Measurements from ENCODE around the gene SRPRA. TPM values are rescaled to one million over a fixed set of nuclear protein-coding genes. Genes with fewer than 3 reads are reported as not detected.
"Not testable (repeated sequence)": the region's sequence is repeated elsewhere in the genome, so short reads cannot be mapped to it uniquely, and the experiment has no call there.

The SRPRA gene
- total RNA-seq, 1 donor from 2014 or later, result 61.3 TPM

DNA sequence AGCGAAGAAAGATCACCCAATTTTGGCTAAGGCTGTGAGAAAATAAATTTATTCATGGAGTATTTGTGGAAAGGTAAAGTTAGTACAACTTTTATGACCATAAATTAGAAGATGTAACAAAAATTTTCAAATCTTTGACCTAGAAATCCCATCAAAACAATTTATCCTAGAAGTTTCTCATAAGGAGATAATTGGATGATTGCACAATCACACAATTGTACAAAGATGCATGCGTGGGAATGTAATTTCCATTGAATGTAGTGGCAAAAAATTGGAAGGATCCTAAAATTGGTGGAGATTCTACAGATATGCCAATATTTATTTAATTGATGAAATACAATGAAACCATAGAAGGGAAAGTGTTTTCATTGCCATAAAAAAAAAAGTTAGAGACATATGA is 11.6 kb downstream of the SRPRA start:
- no peak for DNase-seq (ENCODE audit: low read depth)
- Histone ChIP-seq H3K36me3 (ENCODE audit: control insufficient read depth, insufficient read depth, low read length) (peaks cover 5% of the 10 kb centered on the region), H3K27me3 (ENCODE audit: control insufficient read depth, insufficient read depth, low read length) (no peaks in the 10 kb centered on the region), H3K4me3 (ENCODE audit: low read depth, low read length) (no peak overlapping the region)
- TF ChIP-seq, protein P1, sequence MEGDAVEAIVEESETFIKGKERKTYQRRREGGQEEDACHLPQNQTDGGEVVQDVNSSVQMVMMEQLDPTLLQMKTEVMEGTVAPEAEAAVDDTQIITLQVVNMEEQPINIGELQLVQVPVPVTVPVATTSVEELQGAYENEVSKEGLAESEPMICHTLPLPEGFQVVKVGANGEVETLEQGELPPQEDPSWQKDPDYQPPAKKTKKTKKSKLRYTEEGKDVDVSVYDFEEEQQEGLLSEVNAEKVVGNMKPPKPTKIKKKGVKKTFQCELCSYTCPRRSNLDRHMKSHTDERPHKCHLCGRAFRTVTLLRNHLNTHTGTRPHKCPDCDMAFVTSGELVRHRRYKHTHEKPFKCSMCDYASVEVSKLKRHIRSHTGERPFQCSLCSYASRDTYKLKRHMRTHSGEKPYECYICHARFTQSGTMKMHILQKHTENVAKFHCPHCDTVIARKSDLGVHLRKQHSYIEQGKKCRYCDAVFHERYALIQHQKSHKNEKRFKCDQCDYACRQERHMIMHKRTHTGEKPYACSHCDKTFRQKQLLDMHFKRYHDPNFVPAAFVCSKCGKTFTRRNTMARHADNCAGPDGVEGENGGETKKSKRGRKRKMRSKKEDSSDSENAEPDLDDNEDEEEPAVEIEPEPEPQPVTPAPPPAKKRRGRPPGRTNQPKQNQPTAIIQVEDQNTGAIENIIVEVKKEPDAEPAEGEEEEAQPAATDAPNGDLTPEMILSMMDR (IDR thresholded peaks at IDR 0.05; ENCODE audit: insufficient read depth, low read length, severe bottlenecking), result no peak
- FAIRE-seq, result no peak

DNA sequence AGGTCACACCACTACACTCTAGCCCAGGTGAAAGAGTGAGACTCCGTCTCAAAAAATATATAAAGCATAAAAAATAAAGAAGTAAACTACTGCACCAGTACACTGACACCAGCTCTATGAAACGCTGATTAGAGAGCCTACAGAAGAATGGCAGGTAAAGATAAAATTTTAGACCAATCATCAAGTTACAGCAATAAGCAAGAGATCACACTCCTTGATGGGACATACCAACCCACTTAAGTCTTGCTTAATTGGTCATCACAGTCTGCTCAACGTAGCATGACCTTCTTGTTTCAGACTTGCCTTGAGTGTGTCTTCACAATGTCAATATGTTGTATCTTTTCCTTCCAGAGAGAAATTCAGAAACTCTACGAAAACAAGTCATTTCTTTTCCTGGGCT is 12.5 kb downstream of the SRPRA start:
- H3K27me3 ChIP-seq (ENCODE audit: control insufficient read depth, insufficient read depth, low read length), result no peaks in the 10 kb centered on the region
- TF ChIP-seq, protein P1 (IDR thresholded peaks at IDR 0.05; ENCODE audit: insufficient read depth, low read length, severe bottlenecking), result no peak
- peaks cover 6% of the 10 kb centered on the region for H3K36me3 ChIP-seq (ENCODE audit: control insufficient read depth, insufficient read depth, low read length)
- no peak overlapping the region for H3K4me3 ChIP-seq (ENCODE audit: low read depth, low read length)
- DNase-seq (ENCODE audit: low read depth) (no peak), FAIRE-seq (no peak)

DNA sequence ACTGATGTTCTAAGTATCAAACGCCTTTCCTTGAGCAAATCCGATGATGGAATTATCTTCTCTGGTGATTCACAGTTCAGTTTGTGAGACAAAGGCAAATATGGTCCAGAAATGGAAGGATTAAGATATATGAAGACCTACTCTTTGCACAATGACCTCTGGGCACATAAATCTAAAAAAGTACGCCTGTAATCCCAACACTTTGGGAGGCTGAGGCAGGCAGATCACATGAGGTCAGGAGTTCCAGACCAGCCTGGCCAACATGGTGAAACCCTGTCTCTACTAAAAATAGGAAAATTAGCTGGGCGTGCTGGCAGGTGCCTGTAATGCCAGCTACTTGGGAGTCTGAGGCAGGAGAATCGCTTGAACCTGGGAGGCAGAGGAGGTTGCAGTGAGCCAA is 13.2 kb downstream of the SRPRA start:
- H3K27me3 ChIP-seq (ENCODE audit: control insufficient read depth, insufficient read depth, low read length); FAIRE-seq; DNase-seq (ENCODE audit: low read depth); H3K4me3 ChIP-seq (ENCODE audit: low read depth, low read length); H3K36me3 ChIP-seq (ENCODE audit: control insufficient read depth, insufficient read depth, low read length): not testable (repeated sequence)

DNA sequence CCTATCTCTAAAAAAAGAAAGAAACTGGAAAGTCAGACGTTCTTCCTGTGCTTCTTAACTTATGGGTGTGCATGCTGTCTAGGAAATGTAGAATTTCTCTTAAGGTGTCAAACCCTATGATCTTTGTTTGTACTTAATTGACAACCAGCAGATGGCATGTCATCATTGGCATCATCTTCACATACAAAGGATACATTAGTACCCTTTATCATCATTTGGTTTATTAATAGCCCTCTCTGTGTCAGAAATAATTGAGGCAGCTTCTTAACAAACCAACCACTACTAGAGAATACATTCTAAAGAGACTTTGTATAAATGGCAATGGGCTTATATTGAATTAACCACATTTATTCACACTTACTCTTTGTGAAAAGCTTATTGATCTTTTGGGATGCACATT is 13.9 kb downstream of the SRPRA start:
- no peak overlapping the region for H3K4me3 ChIP-seq (ENCODE audit: low read depth, low read length)
- peaks cover 6% of the 10 kb centered on the region for H3K36me3 ChIP-seq (ENCODE audit: control insufficient read depth, insufficient read depth, low read length)
- FAIRE-seq (no peak), DNase-seq (ENCODE audit: low read depth) (no peak)
- no peaks in the 10 kb centered on the region for H3K27me3 ChIP-seq (ENCODE audit: control insufficient read depth, insufficient read depth, low read length)
- TF ChIP-seq, protein P1 (IDR thresholded peaks at IDR 0.05; ENCODE audit: insufficient read depth, low read length, severe bottlenecking), result no peak

DNA sequence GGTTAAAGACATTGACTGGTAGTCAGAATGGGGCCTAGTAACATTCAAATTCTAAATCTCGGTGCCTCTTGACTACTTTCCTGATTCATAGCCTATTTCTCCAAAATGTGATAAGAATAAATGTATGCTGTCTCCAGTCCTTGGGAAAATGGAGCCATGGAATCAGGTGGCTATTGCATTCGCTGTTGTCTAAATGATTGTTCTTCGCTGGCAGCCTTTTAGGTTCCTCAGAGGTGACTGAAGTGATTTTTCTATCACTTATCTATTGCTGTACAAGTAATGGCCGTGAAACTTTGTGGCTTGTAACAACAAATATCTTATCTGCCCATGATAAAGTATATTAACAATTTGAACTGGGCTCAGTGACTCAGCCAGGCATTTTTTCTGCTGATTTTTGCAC is 15.4 kb downstream of the SRPRA start:
- H3K4me3 ChIP-seq (ENCODE audit: low read depth, low read length), result no peak overlapping the region
- FAIRE-seq, result no peak
- peaks cover 6% of the 10 kb centered on the region for H3K36me3 ChIP-seq (ENCODE audit: control insufficient read depth, insufficient read depth, low read length)
- H3K27me3 ChIP-seq (ENCODE audit: control insufficient read depth, insufficient read depth, low read length), result no peaks in the 10 kb centered on the region
- TF ChIP-seq, protein P1 (IDR thresholded peaks at IDR 0.05; ENCODE audit: insufficient read depth, low read length, severe bottlenecking), result no peak
- DNase-seq (ENCODE audit: low read depth), result no peak

DNA sequence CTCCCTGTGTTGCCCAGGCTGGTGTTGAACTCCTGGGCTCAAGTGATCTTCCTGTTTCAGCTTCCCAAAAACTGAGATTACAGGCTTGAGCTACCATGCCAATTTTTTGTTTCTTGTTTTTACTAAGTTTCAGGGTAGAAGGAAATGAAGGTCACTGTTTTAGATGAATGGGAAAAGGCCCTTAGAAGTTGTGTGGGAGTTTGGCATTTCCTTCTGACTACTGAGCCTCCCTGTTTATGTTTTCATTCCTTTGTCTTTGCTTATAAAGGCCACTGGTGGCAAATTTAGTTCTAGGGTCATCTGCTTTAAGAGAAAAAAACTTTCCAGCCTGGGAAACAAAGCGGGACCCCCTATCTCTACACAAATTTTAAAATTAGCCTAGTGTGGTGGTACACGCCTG is 22.1 kb downstream of the SRPRA start:
- FAIRE-seq, result no peak
- Histone ChIP-seq H3K36me3 (ENCODE audit: control insufficient read depth, insufficient read depth, low read length) (peaks cover 3% of the 10 kb centered on the region), H3K27me3 (ENCODE audit: control insufficient read depth, insufficient read depth, low read length) (no peaks in the 10 kb centered on the region), H3K4me3 (ENCODE audit: low read depth, low read length) (no peak overlapping the region)
- DNase-seq (ENCODE audit: low read depth), result no peak
- TF ChIP-seq, protein P1 (IDR thresholded peaks at IDR 0.05; ENCODE audit: insufficient read depth, low read length, severe bottlenecking), result no peak
